SU-DHL-6 (cell line): ENCODE measurements around the gene ACY1.

Experiments used
- H2AFZ ChIP-seq: fragments of 200-600 bp; sonication (generic); 2 replicates; pipeline ENCODE4 v1.6.1; 2014; ENCODE audit warnings: low read depth, mild to moderate bottlenecking, moderate library complexity, mixed read lengths, antibody characterized with exemption, low read length; ENCODE audit not compliant: severe bottlenecking
- H3F3A ChIP-seq: fragments of 200-600 bp; shearing (Covaris generic); 2 replicates; pipeline ENCODE4 v1.6.0; 2016; ENCODE audit warnings: antibody characterized with exemption, mild to moderate bottlenecking; ENCODE audit not compliant: insufficient read depth
- H3K27ac ChIP-seq: fragments of 200-600 bp; sonication (generic); 2 replicates; pipeline ENCODE4 v1.5.1; 2016; ENCODE audit warnings: low read depth, mild to moderate bottlenecking, low read length, moderate library complexity, mixed read lengths
- H3K27me3 ChIP-seq: fragments of 200-600 bp; sonication (generic), shearing (Covaris generic); 2 replicates; pipeline ENCODE4 v1.6.0; 2014; ENCODE audit warnings: mild to moderate bottlenecking, low read length
- H3K36me3 ChIP-seq: fragments of 200-600 bp; sonication (generic); 2 replicates; pipeline ENCODE4 v1.6.1; 2014; ENCODE audit warnings: mild to moderate bottlenecking, low read length, mixed read lengths
- H3K4me2 ChIP-seq: fragments of 300-600, 200-600 bp; shearing (Covaris generic), sonication (generic); 2 replicates; pipeline ENCODE4 v1.6.0; 2014; ENCODE audit warnings: low read length, low read depth, mild to moderate bottlenecking; ENCODE audit not compliant: poor library complexity, severe bottlenecking
- H3K4me3 ChIP-seq: fragments of 200-600 bp; sonication (generic); 2 replicates; pipeline ENCODE4 v1.5.1; 2014; ENCODE audit warnings: antibody characterized with exemption, low read length, mild to moderate bottlenecking, mixed read lengths; ENCODE audit not compliant: insufficient read depth, poor library complexity, severe bottlenecking
- H3K79me2 ChIP-seq: fragments of 200-600 bp; sonication (generic); 2 replicates; pipeline ENCODE4 v1.6.1; 2014; ENCODE audit warnings: mild to moderate bottlenecking, low read length, moderate library complexity; ENCODE audit not compliant: insufficient read depth
- H3K9ac ChIP-seq: fragments of 200-600 bp; sonication (generic); 2 replicates; pipeline ENCODE4 v1.7.0; 2014; ENCODE audit warnings: mild to moderate bottlenecking, low read length
- H3K9me2 ChIP-seq: fragments of 200-600 bp; sonication (generic); replicated peaks from 2 replicates; pipeline ENCODE4 v1.6.1; 2014; ENCODE audit warnings: low read length; ENCODE audit not compliant: insufficient read depth
- H3K9me3 ChIP-seq: fragments of 200-600 bp; sonication (generic); 2 replicates; pipeline ENCODE4 v1.6.1; 2014; ENCODE audit warnings: low read length, mixed read lengths; ENCODE audit not compliant: insufficient read depth
- H4K20me1 ChIP-seq: fragments of 200-600 bp; sonication (generic); 2 replicates; pipeline ENCODE4 v1.6.1; 2014; ENCODE audit warnings: low read depth, mild to moderate bottlenecking, antibody characterized with exemption, low read length, moderate library complexity, mixed read lengths
- EZH2phosphoT487 ChIP-seq: fragments of 200-600 bp; sonication (generic), shearing (Covaris generic); conservative IDR thresholded peaks from 2 replicates; pipeline ENCODE4 v1.6.1; 2018; ENCODE audit warnings: mild to moderate bottlenecking, antibody characterized with exemption, low read length, moderate library complexity, mixed read lengths
- TF ChIP-seq, protein P1 (sequence below): fragments of 200-600 bp; sonication (generic); IDR thresholded peaks from one replicate; pipeline ENCODE4 v1.5.1; 2017; ENCODE audit warnings: antibody characterized with exemption, mild to moderate bottlenecking, low read length, moderate library complexity; ENCODE audit not compliant: insufficient read depth, poor library complexity, severe bottlenecking

The ACY1 gene

DNA sequence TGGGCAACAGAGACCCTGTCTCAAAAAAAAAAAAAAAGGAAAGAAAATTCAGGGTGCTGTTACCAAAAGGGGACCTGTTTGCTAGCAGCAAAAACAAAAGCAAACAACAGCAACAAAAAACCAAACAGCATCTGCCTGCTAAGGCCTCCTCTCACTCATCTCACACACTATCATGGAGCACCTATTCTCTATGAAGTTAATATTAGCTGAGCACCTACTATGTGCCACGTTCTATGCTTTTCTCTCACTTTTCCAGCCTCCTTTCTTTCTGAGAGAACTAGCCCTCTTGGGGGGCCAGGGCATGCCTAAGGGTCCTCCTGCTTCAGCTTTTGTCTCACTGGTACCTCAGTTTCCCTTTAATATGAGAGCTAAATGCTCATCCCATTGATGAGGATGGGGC lies 28.6 kb upstream of the ACY1 start:
- no peaks in the 10 kb centered on the region for H3K79me2 ChIP-seq
- H3K36me3 ChIP-seq, result no peaks in the 10 kb centered on the region
- H3K4me2 ChIP-seq, result no peak overlapping the region
- no peaks in the 10 kb centered on the region for H3K9me3 ChIP-seq
- no peak for TF ChIP-seq EZH2phosphoT487
- TF ChIP-seq, protein P1, sequence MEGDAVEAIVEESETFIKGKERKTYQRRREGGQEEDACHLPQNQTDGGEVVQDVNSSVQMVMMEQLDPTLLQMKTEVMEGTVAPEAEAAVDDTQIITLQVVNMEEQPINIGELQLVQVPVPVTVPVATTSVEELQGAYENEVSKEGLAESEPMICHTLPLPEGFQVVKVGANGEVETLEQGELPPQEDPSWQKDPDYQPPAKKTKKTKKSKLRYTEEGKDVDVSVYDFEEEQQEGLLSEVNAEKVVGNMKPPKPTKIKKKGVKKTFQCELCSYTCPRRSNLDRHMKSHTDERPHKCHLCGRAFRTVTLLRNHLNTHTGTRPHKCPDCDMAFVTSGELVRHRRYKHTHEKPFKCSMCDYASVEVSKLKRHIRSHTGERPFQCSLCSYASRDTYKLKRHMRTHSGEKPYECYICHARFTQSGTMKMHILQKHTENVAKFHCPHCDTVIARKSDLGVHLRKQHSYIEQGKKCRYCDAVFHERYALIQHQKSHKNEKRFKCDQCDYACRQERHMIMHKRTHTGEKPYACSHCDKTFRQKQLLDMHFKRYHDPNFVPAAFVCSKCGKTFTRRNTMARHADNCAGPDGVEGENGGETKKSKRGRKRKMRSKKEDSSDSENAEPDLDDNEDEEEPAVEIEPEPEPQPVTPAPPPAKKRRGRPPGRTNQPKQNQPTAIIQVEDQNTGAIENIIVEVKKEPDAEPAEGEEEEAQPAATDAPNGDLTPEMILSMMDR, result no peak
- H3F3A ChIP-seq, result no peaks in the 10 kb centered on the region
- H3K9ac ChIP-seq, result no peak overlapping the region
- H2AFZ ChIP-seq, result no peak overlapping the region
- H3K27ac ChIP-seq, result no peak overlapping the region
- H4K20me1 ChIP-seq, result no peaks in the 10 kb centered on the region
- H3K9me2 ChIP-seq, result no peaks in the 10 kb centered on the region
- H3K4me3 ChIP-seq, result no peak overlapping the region
- no peaks in the 10 kb centered on the region for H3K27me3 ChIP-seq

GRCh38 chr3:51955175-51955892 lies 28.0 kb upstream of the ACY1 start, which contains the start of gene GPR62:
TSS of gene GPR62 (plus strand) at chr3:51955381. CDS start at chr3:51955653, 272 bp downstream.
- H3K27me3 ChIP-seq, result no peaks in the 10 kb centered on the region
- no peaks in the 10 kb centered on the region for H3K9me3 ChIP-seq
- no peak within 1 kb of the TSS for H3K9ac ChIP-seq
- no peak within 1 kb of the TSS for H2AFZ ChIP-seq
- no peak for TF ChIP-seq EZH2phosphoT487
- TF ChIP-seq, protein P1, result no peak
- no peaks in the 10 kb centered on the region for H3F3A ChIP-seq
- H3K4me2 ChIP-seq, result no peak within 1 kb of the TSS
- no peaks in the 10 kb centered on the region for H4K20me1 ChIP-seq
- H3K9me2 ChIP-seq, result no peaks in the 10 kb centered on the region
- H3K4me3 ChIP-seq, result no peak within 1 kb of the TSS
- H3K27ac ChIP-seq, result no peak within 1 kb of the TSS
- no peaks in the 10 kb centered on the region for H3K79me2 ChIP-seq
- no peaks in the 10 kb centered on the region for H3K36me3 ChIP-seq

DNA sequence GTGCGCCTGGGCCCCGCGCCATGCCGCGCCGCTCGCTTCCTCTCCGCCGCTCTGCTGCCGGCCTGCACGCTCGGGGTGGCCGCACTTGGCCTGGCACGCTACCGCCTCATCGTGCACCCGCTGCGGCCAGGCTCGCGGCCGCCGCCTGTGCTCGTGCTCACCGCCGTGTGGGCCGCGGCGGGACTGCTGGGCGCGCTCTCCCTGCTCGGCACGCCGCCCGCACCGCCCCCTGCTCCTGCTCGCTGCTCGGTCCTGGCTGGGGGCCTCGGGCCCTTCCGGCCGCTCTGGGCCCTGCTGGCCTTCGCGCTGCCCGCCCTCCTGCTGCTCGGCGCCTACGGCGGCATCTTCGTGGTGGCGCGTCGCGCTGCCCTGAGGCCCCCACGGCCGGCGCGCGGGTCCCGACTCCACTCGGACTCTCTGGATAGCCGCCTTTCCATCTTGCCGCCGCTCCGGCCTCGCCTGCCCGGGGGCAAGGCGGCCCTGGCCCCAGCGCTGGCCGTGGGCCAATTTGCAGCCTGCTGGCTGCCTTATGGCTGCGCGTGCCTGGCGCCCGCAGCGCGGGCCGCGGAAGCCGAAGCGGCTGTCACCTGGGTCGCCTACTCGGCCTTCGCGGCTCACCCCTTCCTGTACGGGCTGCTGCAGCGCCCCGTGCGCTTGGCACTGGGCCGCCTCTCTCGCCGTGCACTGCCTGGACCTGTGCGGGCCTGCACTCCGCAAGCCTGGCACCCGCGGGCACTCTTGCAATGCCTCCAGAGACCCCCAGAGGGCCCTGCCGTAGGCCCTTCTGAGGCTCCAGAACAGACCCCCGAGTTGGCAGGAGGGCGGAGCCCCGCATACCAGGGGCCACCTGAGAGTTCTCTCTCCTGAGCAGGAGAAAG lies 27.2 kb upstream of the ACY1 start:
- no peaks in the 10 kb centered on the region for H3F3A ChIP-seq
- H3K27me3 ChIP-seq, result no peaks in the 10 kb centered on the region
- no peak overlapping the region for H3K27ac ChIP-seq
- H2AFZ ChIP-seq, result no peak overlapping the region
- H3K9me2 ChIP-seq, result no peaks in the 10 kb centered on the region
- no peak overlapping the region for H3K4me3 ChIP-seq
- H3K79me2 ChIP-seq, result no peaks in the 10 kb centered on the region
- no peaks in the 10 kb centered on the region for H3K36me3 ChIP-seq
- H3K9ac ChIP-seq, result no peak overlapping the region
- H3K9me3 ChIP-seq, result no peaks in the 10 kb centered on the region
- H4K20me1 ChIP-seq, result no peaks in the 10 kb centered on the region
- no peak overlapping the region for H3K4me2 ChIP-seq
- TF ChIP-seq, protein P1, result no peak
- TF ChIP-seq EZH2phosphoT487, result no peak
